PC-3 (cell line): ENCODE data around the gene FKBP14. TPM values are rescaled to one million over a fixed set of nuclear protein-coding genes. Genes with fewer than 3 reads are reported as not detected.

Experiments
- ATAC-seq: fragments of 200-7000 bp; cut with Tn5 transposase; 2 replicates; pipeline ENCODE4 v1.9.1; 2020; ENCODE audit warnings: mild to moderate bottlenecking, moderate library complexity
- BruUV-seq: library from RNA; stranded (reverse); fragments of 400-500 nt; replicated peaks from 2 replicates; lab custom pipeline; 2021; lab: Mats Ljungman, UMichigan
- CTCF ChIA-PET: fragments of 300-600 bp; sonication (Branson Sonifier 250); formaldehyde crosslinking; loops from one replicate; lab custom pipeline; 2022; ENCODE audit warnings: antibody characterized with exemption; lab: Charles Lee
- POLR2A ChIA-PET: fragments of 300-600 bp; sonication (Branson Sonifier 250); formaldehyde crosslinking; loops from one replicate; lab custom pipeline; 2022; ENCODE audit warnings: antibody characterized with exemption; ENCODE audit not compliant: unreplicated experiment; lab: Charles Lee
- DNase-seq: peaks from one replicate; pipeline ENCODE4 v3.0.0-alpha.2; 2015
- H2AFZ ChIP-seq: fragments of 300-600 bp; sonication (generic); 2 replicates; pipeline ENCODE4 v1.6.0; 2016; ENCODE audit warnings: antibody characterized with exemption, low read length
- H3F3A ChIP-seq: fragments of 300-600 bp; sonication (generic); one replicate; pipeline ENCODE4 v1.6.0; 2017; ENCODE audit warnings: antibody characterized with exemption, low read length, control low read depth, mild to moderate bottlenecking; ENCODE audit not compliant: unreplicated experiment
- H3K27ac ChIP-seq: fragments of 300-600 bp; sonication (generic); 2 replicates; pipeline ENCODE4 v1.5.1; 2016; ENCODE audit warnings: mild to moderate bottlenecking, low read length
- H3K27me3 ChIP-seq: fragments of 300-600 bp; sonication (generic); 2 replicates; pipeline ENCODE4 v1.6.1; 2016; ENCODE audit warnings: low read length, mixed read lengths
- H3K36me3 ChIP-seq: fragments of 300-600 bp; sonication (generic); 2 replicates; pipeline ENCODE4 v1.6.1; 2016; ENCODE audit warnings: low read depth, mixed run types, low read length, mixed read lengths
- H3K4me1 ChIP-seq: fragments of 300-600 bp; sonication (generic); 2 replicates; pipeline ENCODE4 v1.5.1; 2016; ENCODE audit warnings: low read length; ENCODE audit not compliant: insufficient read depth
- H3K4me2 ChIP-seq: fragments of 300-600 bp; sonication (generic); 2 replicates; pipeline ENCODE4 v1.6.0; 2016; ENCODE audit warnings: low read length
- H3K4me3 ChIP-seq: fragments of 300-600 bp; sonication (generic); 2 replicates; pipeline ENCODE4 v1.5.1; 2016; ENCODE audit warnings: mild to moderate bottlenecking, low read length, mixed read lengths
- H3K79me2 ChIP-seq: fragments of 300-600 bp; sonication (generic); 2 replicates; pipeline ENCODE4 v1.6.1; 2017; ENCODE audit warnings: low read length, mixed read lengths
- H3K9ac ChIP-seq: fragments of 300-600 bp; sonication (generic); 2 replicates; pipeline ENCODE4 v1.6.0; 2016; ENCODE audit warnings: mild to moderate bottlenecking, low read length
- H3K9me2 ChIP-seq: fragments of 300-600 bp; sonication (generic); replicated peaks from 2 replicates; pipeline ENCODE4 v1.6.1; 2016; ENCODE audit warnings: mixed run types, low read length, mixed read lengths
- H3K9me3 ChIP-seq: fragments of 300-600 bp; sonication (generic); 2 replicates; pipeline ENCODE4 v1.6.1; 2016; ENCODE audit warnings: low read length, mixed read lengths
- H4K20me1 ChIP-seq: fragments of 300-600 bp; sonication (generic); 2 replicates; pipeline ENCODE4 v1.6.1; 2016; ENCODE audit warnings: low read length, mixed read lengths
- CTCF ChIP-seq: fragments of 300-600 bp; sonication (generic); conservative IDR thresholded peaks from 2 replicates; pipeline ENCODE4 v1.5.1; 2017; ENCODE audit warnings: antibody characterized with exemption, low read depth, mild to moderate bottlenecking, low read length
- EZH2 ChIP-seq: fragments of 300-600 bp; sonication (generic); IDR thresholded peaks from one replicate; pipeline ENCODE4 v1.6.1; 2017; ENCODE audit warnings: antibody characterized with exemption, mild to moderate bottlenecking, low read length; ENCODE audit not compliant: unreplicated experiment
- EZH2phosphoT487 ChIP-seq: fragments of 300-600 bp; sonication (generic); IDR thresholded peaks from 2 replicates; pipeline ENCODE4 v1.6.1; 2018; ENCODE audit warnings: mild to moderate bottlenecking, antibody characterized with exemption, low read length, borderline replicate concordance
- intact Hi-C: fragments of 100-400 bp; cut with micrococcal nuclease; formaldehyde crosslinking; loops from 2 replicates; pipeline ENCODE4 v1.9.0; 2023
- total RNA-seq: library from RNA; depleted of rRNA; stranded (reverse); fragments of >200 nt; gene quantifications from 2 replicates; pipeline ENCODE4 v1.2.3, GENCODE V29; 2014

FKBP14 gene
- total RNA-seq, 1 experiment from 2014 or later, result 9.0 TPM

- H4K20me1 ChIP-seq, result no peaks in the 10 kb centered on the region
- intact Hi-C loops, result no loop called here
- H3K36me3 ChIP-seq, result 0 out of 2 replicates have a peak, but pooled peaks cover 4% of the 10 kb centered on the region
- H3K27ac ChIP-seq, result no peak overlapping the region
- ChIA-PET CTCF (interaction anchor here (0.6 to 0.7 kb wide), 2 partner anchors 39 to 74 kb away, joined by 3 to 9 read pairs; no protein-coding TSS in a partner anchor), POLR2A (no interaction called here)
- H2AFZ ChIP-seq, result no peak overlapping the region
- no peak for ATAC-seq
- no peaks in the 10 kb centered on the region for H3K9me3 ChIP-seq
- peaks cover 65% of the 10 kb centered on the region for H3K79me2 ChIP-seq
- H3K4me2 ChIP-seq, result no peak overlapping the region
- H3K4me3 ChIP-seq, result no peak overlapping the region
- no TSS peak for BruUV-seq
- peaks cover 9% of the 10 kb centered on the region for H3K4me1 ChIP-seq
- H3K9me2 ChIP-seq, result no peaks in the 10 kb centered on the region
- TF ChIP-seq CTCF (no peak), EZH2 (no peak), EZH2phosphoT487 (no peak)
- no peaks in the 10 kb centered on the region for H3F3A ChIP-seq
- H3K27me3 ChIP-seq, result no peaks in the 10 kb centered on the region
- no peak overlapping the region for H3K9ac ChIP-seq
- DNase-seq, result no peak
These were observed 52.2 kb downstream of the FKBP14 start for GRCh38 chr7:29974286-29974685.

GRCh38 chr7:29972315-29972669, 54.2 kb downstream of the FKBP14 start:
- Histone ChIP-seq H3K79me2 (peaks cover 52% of the 10 kb centered on the region), H3K4me3 (no peak overlapping the region), H3K36me3 (no peaks in the 10 kb centered on the region), H3K9ac (no peak overlapping the region), H3F3A (no peaks in the 10 kb centered on the region), H3K4me2 (no peak overlapping the region), H3K4me1 (peaks cover 21% of the 10 kb centered on the region), H3K9me2 (no peaks in the 10 kb centered on the region), H4K20me1 (no peaks in the 10 kb centered on the region), H3K27me3 (no peaks in the 10 kb centered on the region), H2AFZ (no peak overlapping the region), H3K9me3 (no peaks in the 10 kb centered on the region), H3K27ac (no peak overlapping the region)
- no TSS peak for BruUV-seq
- intact Hi-C loops, result no loop called here
- TF ChIP-seq EZH2, result no peak
- TF ChIP-seq EZH2phosphoT487, result no peak
- no peak for TF ChIP-seq CTCF
- ATAC-seq (no peak), DNase-seq (no peak)
- ChIA-PET POLR2A (interaction anchor here (0.6 kb wide), 1 partner anchor 16 kb away, joined by 12 read pairs; no protein-coding TSS in a partner anchor), CTCF (no interaction called here)

- H3K4me1 ChIP-seq, result peaks cover 21% of the 10 kb centered on the region
- no peak for ATAC-seq
- POLR2A ChIA-PET, result interaction anchor here (0.6 kb wide), 1 partner anchor 16 kb away, joined by 12 read pairs; no protein-coding TSS in a partner anchor
- no peak overlapping the region for H3K4me2 ChIP-seq
- H3K9me2 ChIP-seq, result no peaks in the 10 kb centered on the region
- H3F3A ChIP-seq, result no peaks in the 10 kb centered on the region
- no TSS peak for BruUV-seq
- H2AFZ ChIP-seq, result no peak overlapping the region
- no peak overlapping the region for H3K4me3 ChIP-seq
- TF ChIP-seq EZH2phosphoT487 (no peak), CTCF (no peak), EZH2 (no peak)
- H3K27ac ChIP-seq, result no peak overlapping the region
- H4K20me1 ChIP-seq, result no peaks in the 10 kb centered on the region
- CTCF ChIA-PET, result no interaction called here
- intact Hi-C loops, result no loop called here
- H3K79me2 ChIP-seq, result peaks cover 48% of the 10 kb centered on the region
- no peaks in the 10 kb centered on the region for H3K36me3 ChIP-seq
- H3K9me3 ChIP-seq, result no peaks in the 10 kb centered on the region
- no peak for DNase-seq
- no peaks in the 10 kb centered on the region for H3K27me3 ChIP-seq
- H3K9ac ChIP-seq, result no peak overlapping the region
These were observed 54.8 kb downstream of the FKBP14 start for GRCh38 chr7:29971566-29972314.
